ENCODE results near the gene ATP6V1G1.

- TF ChIP-seq, protein P1, sequence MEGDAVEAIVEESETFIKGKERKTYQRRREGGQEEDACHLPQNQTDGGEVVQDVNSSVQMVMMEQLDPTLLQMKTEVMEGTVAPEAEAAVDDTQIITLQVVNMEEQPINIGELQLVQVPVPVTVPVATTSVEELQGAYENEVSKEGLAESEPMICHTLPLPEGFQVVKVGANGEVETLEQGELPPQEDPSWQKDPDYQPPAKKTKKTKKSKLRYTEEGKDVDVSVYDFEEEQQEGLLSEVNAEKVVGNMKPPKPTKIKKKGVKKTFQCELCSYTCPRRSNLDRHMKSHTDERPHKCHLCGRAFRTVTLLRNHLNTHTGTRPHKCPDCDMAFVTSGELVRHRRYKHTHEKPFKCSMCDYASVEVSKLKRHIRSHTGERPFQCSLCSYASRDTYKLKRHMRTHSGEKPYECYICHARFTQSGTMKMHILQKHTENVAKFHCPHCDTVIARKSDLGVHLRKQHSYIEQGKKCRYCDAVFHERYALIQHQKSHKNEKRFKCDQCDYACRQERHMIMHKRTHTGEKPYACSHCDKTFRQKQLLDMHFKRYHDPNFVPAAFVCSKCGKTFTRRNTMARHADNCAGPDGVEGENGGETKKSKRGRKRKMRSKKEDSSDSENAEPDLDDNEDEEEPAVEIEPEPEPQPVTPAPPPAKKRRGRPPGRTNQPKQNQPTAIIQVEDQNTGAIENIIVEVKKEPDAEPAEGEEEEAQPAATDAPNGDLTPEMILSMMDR (conservative IDR thresholded peaks at IDR 0.05 in 1 of 2, IDR thresholded peaks at IDR 0.05 in 1 of 2; ENCODE audit: low read depth in 1 of 2, low read length in 2 of 2), result no peak
- TF ChIP-seq EZH2 (IDR thresholded peaks at IDR 0.05; ENCODE audit: low read length, missing control alignments), result no peak
Observed at GRCh38 chr9:114551750-114552685, 35.6 kb upstream of the ATP6V1G1 start.

All from fibroblast of lung (primary cell).